Activated naive CD4-positive, alpha-beta T cell treated with anti-CD3 and anti-CD28 coated beads, Interleukin-2, amount 10 ng/mL, durations not matched to agents 7 days and 5 days (primary cell): Measurements from ENCODE around the gene GLRX.

Experiments
- CTCF ChIA-PET: fragments of 350-600 bp; sonication (Branson Sonifier 250); formaldehyde crosslinking; loops from one replicate; lab custom pipeline; 2021; ENCODE audit warnings: antibody characterized with exemption; lab: Charles Lee
- DNase-seq: peaks from one replicate; pipeline ENCODE4 v3.0.0-alpha.2; 2020
- H3K27ac Mint-ChIP-seq: one replicate; pipeline ENCODE4 v1.8.0; 2021; ENCODE audit warnings: mild to moderate bottlenecking, moderate library complexity, mixed read lengths
- H3K27me3 Mint-ChIP-seq: one replicate; pipeline ENCODE4 v1.8.0; 2021; ENCODE audit warnings: mild to moderate bottlenecking, mixed read lengths
- H3K36me3 Mint-ChIP-seq: one replicate; pipeline ENCODE4 v1.8.0; 2021; ENCODE audit warnings: mixed read lengths
- H3K4me1 Mint-ChIP-seq: one replicate; pipeline ENCODE4 v1.8.0; 2021; ENCODE audit warnings: mixed read lengths
- H3K4me3 Mint-ChIP-seq: one replicate; pipeline ENCODE4 v1.8.0; 2021; ENCODE audit warnings: mild to moderate bottlenecking, moderate library complexity, mixed read lengths
- H3K9me3 Mint-ChIP-seq: one replicate; pipeline ENCODE4 v1.8.0; 2021; ENCODE audit warnings: mixed read lengths

Gene GLRX

DNA sequence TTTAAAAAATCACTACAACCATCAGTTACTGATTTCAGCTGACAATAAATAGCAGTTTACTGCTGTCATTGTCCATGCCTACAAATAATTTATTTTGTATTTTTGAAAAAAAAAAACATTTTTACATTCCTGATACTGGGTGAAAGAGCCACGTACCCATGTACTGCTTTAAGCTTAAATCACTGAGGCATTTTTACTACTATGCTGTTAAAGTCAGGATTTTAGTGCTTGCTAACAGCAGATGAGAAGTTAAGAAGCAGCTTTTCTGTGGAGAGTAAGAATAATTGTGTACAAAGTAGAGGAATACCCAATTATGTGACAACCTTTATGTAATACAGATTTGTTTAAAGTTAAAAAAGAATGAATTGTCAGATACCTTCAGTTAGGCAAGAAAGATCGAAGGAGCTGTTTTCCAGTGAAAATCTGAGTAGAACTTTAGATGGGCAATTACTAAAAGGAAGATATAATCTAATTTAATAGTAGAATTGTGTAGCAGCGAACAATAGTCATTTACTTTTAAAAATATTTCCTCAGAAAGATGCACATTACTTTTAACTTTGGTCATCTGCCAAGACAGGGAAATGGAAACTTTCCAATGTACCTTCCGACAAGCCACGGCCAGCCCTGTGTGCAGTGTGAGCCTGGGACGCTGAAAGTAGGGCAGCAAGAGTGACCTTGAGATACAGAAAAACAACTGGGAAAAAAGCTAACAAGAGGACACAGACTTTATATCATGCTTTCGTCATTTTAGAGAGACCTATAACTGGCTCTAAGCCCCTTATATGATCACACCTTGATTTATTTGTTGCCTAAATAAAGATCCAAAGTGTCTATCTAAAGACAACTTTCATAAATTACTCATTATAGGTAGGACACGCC, 51.5 kb downstream of the GLRX start:
- DNase-seq, result no peak
- Mint-ChIP-seq H3K4me1 (peaks cover 2% of the 10 kb centered on the region), H3K27me3 (peaks cover 19% of the 10 kb centered on the region), H3K4me3 (no peak overlapping the region), H3K27ac (no peak overlapping the region), H3K9me3 (no peaks in the 10 kb centered on the region), H3K36me3 (no peaks in the 10 kb centered on the region)
- CTCF ChIA-PET, result interaction anchor here (1.8 to 2.7 kb wide), 2 partner anchors 10 to 106 kb away, joined by 7 to 12 read pairs; no protein-coding TSS in a partner anchor

- no peak overlapping the region for H3K4me3 Mint-ChIP-seq
- DNase-seq, result no peak
- H3K9me3 Mint-ChIP-seq, result no peaks in the 10 kb centered on the region
Measured at GRCh38 chr5:95768731-95769130, 53.8 kb downstream of the GLRX start.

GRCh38 chr5:95763941-95764340, 58.6 kb downstream of the GLRX start:
- CTCF ChIA-PET, result interaction anchor here (1.2 kb wide), 1 partner anchor 17 kb away, joined by 3 read pairs; no protein-coding TSS in a partner anchor
- no peaks in the 10 kb centered on the region for H3K9me3 Mint-ChIP-seq
- H3K4me1 Mint-ChIP-seq, result peaks cover 37% of the 10 kb centered on the region
- H3K27ac Mint-ChIP-seq, result no peak overlapping the region
- H3K36me3 Mint-ChIP-seq, result no peaks in the 10 kb centered on the region
- no peak overlapping the region for H3K4me3 Mint-ChIP-seq
- peaks cover 26% of the 10 kb centered on the region for H3K27me3 Mint-ChIP-seq
- DNase-seq, result no peak

More at GRCh38 chr5:95768731-95769130, 53.8 kb downstream of the GLRX start:
- Mint-ChIP-seq H3K27me3 (peaks cover 25% of the 10 kb centered on the region), H3K36me3 (no peaks in the 10 kb centered on the region), H3K27ac (no peak overlapping the region), H3K4me1 (peaks cover 2% of the 10 kb centered on the region)
- CTCF ChIA-PET, result interaction anchor here (1.0 to 1.8 kb wide), 2 partner anchors 12 to 78 kb away, joined by 3 to 12 read pairs; no protein-coding TSS in a partner anchor
